ENCODE data around the gene WBP1. TPM values are rescaled to one million over a fixed set of nuclear protein-coding genes. Genes with fewer than 3 reads are reported as not detected.

WBP1 gene
- total RNA-seq, 2 experiments from 2014 or later, result 68.8 to 70.8 TPM

DNA sequence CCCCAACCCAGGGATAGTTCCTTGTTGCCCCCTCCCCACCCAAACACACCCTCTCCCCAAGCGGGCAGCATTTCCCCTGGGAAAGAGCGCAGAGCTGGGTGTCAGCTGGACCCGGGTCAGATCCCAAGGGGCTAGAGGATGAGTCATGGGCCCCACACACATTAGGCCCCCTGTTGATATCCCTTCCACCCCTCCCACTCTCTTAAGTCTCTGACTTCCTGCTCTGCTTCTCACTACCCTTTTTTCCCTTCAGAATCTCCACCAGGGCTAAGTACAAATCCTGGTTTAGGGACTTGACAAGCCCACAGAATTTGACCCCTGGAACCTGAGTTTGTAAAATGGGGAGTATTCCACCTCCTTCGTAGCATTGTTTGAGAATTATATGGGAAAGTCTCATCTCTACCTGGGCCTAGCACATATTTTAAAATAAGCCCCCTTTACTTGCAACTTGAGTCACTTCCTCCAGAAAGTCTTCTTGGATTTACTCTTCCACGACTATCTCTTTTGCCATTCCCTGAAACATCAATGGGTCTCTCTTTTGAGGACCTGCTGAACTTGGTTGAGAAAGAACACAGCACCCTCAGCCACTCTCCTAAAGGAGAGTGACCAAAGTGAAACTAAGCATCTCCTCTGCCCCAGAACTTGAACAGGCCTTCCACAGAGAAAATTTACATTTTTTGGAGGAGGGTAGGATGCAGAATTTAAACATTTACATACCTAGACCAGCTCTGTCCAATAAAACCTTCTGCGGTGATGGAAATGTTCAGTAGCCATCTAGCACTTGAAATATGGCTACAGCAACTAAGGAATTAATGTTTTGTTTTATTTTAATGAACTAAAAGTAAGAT, 21.2 kb upstream of the WBP1 start:
- ChIA-PET POLR2A (no interaction called here), CTCF (ENCODE audit: unreplicated experiment) (no interaction called here)
- no peaks in the 10 kb centered on the region for H4K20me1 ChIP-seq (ENCODE audit: insufficient read depth, low read length)
- H3K9me2 ChIP-seq (ENCODE audit: insufficient read depth, low read length), result no peaks in the 10 kb centered on the region
- BruUV-seq (replicated peaks), result no TSS peak
- H3K4me3 ChIP-seq (ENCODE audit: low read depth, low read length, poor library complexity, severe bottlenecking), result no peak overlapping the region
- H3K9me3 ChIP-seq (ENCODE audit: low read length), result no peaks in the 10 kb centered on the region
- TF ChIP-seq EZH2phosphoT487 (IDR thresholded peaks at IDR 0.05; ENCODE audit: borderline replicate concordance, low read depth, low read length), result no peak
- TF ChIP-seq, protein P1, sequence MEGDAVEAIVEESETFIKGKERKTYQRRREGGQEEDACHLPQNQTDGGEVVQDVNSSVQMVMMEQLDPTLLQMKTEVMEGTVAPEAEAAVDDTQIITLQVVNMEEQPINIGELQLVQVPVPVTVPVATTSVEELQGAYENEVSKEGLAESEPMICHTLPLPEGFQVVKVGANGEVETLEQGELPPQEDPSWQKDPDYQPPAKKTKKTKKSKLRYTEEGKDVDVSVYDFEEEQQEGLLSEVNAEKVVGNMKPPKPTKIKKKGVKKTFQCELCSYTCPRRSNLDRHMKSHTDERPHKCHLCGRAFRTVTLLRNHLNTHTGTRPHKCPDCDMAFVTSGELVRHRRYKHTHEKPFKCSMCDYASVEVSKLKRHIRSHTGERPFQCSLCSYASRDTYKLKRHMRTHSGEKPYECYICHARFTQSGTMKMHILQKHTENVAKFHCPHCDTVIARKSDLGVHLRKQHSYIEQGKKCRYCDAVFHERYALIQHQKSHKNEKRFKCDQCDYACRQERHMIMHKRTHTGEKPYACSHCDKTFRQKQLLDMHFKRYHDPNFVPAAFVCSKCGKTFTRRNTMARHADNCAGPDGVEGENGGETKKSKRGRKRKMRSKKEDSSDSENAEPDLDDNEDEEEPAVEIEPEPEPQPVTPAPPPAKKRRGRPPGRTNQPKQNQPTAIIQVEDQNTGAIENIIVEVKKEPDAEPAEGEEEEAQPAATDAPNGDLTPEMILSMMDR (conservative IDR thresholded peaks at IDR 0.05; ENCODE audit: low read length), result no peak
- peaks cover 25% of the 10 kb centered on the region for H3K4me1 ChIP-seq (ENCODE audit: insufficient read depth, low read length, poor library complexity, severe bottlenecking)
- H3K27ac ChIP-seq (ENCODE audit: low read depth, low read length, poor library complexity, severe bottlenecking), result no peak overlapping the region
- H3K36me3 ChIP-seq (ENCODE audit: insufficient read depth, low read length), result no peaks in the 10 kb centered on the region
- H2AFZ ChIP-seq (ENCODE audit: low read length), result peak overlapping the region; percentile 52
- intact Hi-C loops (cut with micrococcal nuclease; ENCODE audit: unreplicated experiment), result no loop called here
- H3K79me2 ChIP-seq (ENCODE audit: insufficient read depth, low read depth, low read length), result no peaks in the 10 kb centered on the region
- peak overlapping the region; percentile 51 for H3K4me2 ChIP-seq (ENCODE audit: low read length)
- peak; percentile 37 for DNase-seq (ENCODE audit: low spot score)

DNA sequence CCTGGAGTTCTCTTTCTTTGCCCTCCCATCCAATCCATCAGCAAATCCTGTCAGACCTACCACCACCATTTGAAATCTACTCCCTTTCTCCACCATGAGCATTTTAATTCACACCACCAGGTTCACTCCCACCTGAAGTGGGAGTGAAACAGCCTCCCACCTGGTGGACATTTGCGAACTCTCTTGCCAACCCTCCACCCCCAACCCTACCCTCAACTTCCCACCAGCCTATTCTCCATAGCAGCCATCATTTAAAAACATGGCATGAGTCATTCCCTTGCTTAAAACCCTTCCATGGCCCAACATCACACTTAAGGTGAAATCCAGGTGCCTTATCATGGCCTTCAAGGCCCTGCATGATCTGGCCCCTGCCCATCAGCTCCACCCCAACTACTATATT, 20.0 kb upstream of the WBP1 start:
- CTCF ChIA-PET (ENCODE audit: unreplicated experiment), result no interaction called here
- Histone ChIP-seq H4K20me1 (ENCODE audit: insufficient read depth, low read length) (no peaks in the 10 kb centered on the region), H2AFZ (ENCODE audit: low read length) (no peak overlapping the region), H3K9me2 (ENCODE audit: insufficient read depth, low read length) (no peaks in the 10 kb centered on the region), H3K4me3 (ENCODE audit: low read depth, low read length, poor library complexity, severe bottlenecking) (no peak overlapping the region), H3K79me2 (ENCODE audit: insufficient read depth, low read depth, low read length) (no peaks in the 10 kb centered on the region), H3K9me3 (ENCODE audit: low read length) (no peaks in the 10 kb centered on the region), H3K36me3 (ENCODE audit: insufficient read depth, low read length) (no peaks in the 10 kb centered on the region), H3K27ac (ENCODE audit: low read depth, low read length, poor library complexity, severe bottlenecking) (no peak overlapping the region), H3K4me1 (ENCODE audit: insufficient read depth, low read length, poor library complexity, severe bottlenecking) (peaks cover 25% of the 10 kb centered on the region), H3K4me2 (ENCODE audit: low read length) (no peak overlapping the region)
- intact Hi-C loops (cut with micrococcal nuclease; ENCODE audit: unreplicated experiment), result no loop called here
- TF ChIP-seq, protein P1 (conservative IDR thresholded peaks at IDR 0.05; ENCODE audit: low read length), result no peak
- TF ChIP-seq EZH2phosphoT487 (IDR thresholded peaks at IDR 0.05; ENCODE audit: borderline replicate concordance, low read depth, low read length), result no peak
- BruUV-seq (replicated peaks), result no TSS peak
- POLR2A ChIA-PET, result interaction anchor here (0.6 to 1.6 kb wide), 2 partner anchors 11 to 29 kb away, joined by 3 to 5 read pairs; no protein-coding TSS in a partner anchor
- no peak for DNase-seq (ENCODE audit: low spot score)

DNA sequence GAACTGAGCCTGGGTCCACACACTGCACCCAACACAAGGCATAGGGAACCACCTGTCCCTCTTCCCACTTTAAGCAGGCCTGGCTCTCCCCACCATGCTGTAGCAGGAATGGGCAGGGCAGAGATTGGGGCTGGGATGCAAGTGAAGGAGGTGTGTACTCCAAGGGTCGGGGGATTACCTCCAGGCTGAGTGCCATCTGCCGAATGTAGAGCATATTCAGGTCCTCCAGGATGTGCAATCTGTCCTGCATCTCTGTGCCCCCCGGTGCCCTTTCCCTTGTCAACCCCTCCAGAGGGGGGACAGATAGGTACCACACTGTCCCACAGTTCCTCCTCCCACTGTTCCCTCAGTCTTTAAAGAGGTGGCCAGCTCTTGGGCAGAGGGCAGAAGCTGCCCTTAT, 18.9 kb upstream of the WBP1 start:
- Histone ChIP-seq H3K4me1 (ENCODE audit: insufficient read depth, low read length, poor library complexity, severe bottlenecking) (peaks cover 31% of the 10 kb centered on the region), H3K9me2 (ENCODE audit: insufficient read depth, low read length) (no peaks in the 10 kb centered on the region), H3K36me3 (ENCODE audit: insufficient read depth, low read length) (no peaks in the 10 kb centered on the region), H3K27ac (ENCODE audit: low read depth, low read length, poor library complexity, severe bottlenecking) (no peak overlapping the region), H2AFZ (ENCODE audit: low read length) (no peak overlapping the region), H3K4me3 (ENCODE audit: low read depth, low read length, poor library complexity, severe bottlenecking) (no peak overlapping the region), H3K9me3 (ENCODE audit: low read length) (no peaks in the 10 kb centered on the region), H4K20me1 (ENCODE audit: insufficient read depth, low read length) (no peaks in the 10 kb centered on the region), H3K4me2 (ENCODE audit: low read length) (no peak overlapping the region), H3K79me2 (ENCODE audit: insufficient read depth, low read depth, low read length) (no peaks in the 10 kb centered on the region)
- ChIA-PET CTCF (ENCODE audit: unreplicated experiment) (no interaction called here), POLR2A (interaction anchor here (2.0 to 2.3 kb wide), 2 partner anchors 13 to 17 kb away, joined by 13 to 17 read pairs; partner anchors contain the start of gene INO80B)
- no TSS peak for BruUV-seq (replicated peaks)
- intact Hi-C loops (cut with micrococcal nuclease; ENCODE audit: unreplicated experiment), result no loop called here
- DNase-seq (ENCODE audit: low spot score), result no peak
- no peak for TF ChIP-seq EZH2phosphoT487 (IDR thresholded peaks at IDR 0.05; ENCODE audit: borderline replicate concordance, low read depth, low read length)
- TF ChIP-seq, protein P1 (conservative IDR thresholded peaks at IDR 0.05; ENCODE audit: low read length), result no peak
